Daoy (cell line): ENCODE measurements around the gene CARHSP1. TPM values are rescaled to one million over a fixed set of nuclear protein-coding genes. Genes with fewer than 3 reads are reported as not detected.
A peak's percentile ranks its signal among the peaks of the same experiment; 100 is the strongest.
"Not testable (repeated sequence)": the region's sequence is repeated elsewhere in the genome, so short reads cannot be mapped to it uniquely, and the experiment has no call there.

ENCODE experiments used
- DNase-seq: peaks from one replicate; pipeline ENCODE4 v3.0.0-alpha.2; 2015; ENCODE audit warnings: low read depth
- total RNA-seq: library from RNA; depleted of rRNA; stranded (reverse); fragments of >200 nt; shearing (Covaris generic); gene quantifications from 2 replicates; pipeline ENCODE4 v1.2.3, GENCODE V29; 2014

Gene CARHSP1
- total RNA-seq, 1 experiment from 2014 or later: 58.5 TPM

DNA sequence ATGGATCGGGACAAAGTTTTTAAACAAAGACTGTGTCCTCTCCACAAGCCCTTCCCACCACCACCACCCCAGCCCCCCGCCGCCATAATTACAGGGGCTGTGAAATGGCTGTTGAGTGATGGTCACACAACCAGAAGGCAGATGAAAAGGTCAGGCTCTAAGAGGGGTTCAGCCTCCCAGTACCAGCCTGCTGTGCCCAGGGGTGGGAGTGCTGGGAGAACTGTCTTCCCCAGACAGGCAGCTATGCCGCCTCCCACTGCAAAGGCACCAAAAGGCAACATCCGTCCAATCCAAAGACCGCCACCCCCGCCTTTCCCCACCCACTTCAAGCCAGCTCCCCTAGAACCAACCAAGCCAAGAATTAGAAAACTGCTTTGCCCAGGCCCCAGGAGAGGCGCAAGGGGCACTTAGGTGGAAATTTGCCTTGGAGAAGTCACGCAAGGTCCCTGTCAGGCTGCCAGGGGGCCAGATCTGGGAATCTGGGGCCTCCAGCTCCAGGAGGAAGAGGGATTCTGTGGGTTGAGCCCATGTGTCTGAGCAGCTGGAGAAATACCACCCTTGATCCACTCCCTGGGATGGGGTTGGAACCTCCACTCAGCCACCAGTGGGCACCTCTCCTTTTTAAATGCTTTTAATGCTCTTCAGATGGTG lies 14.4 kb downstream of the CARHSP1 start:
- no peak for DNase-seq

DNA sequence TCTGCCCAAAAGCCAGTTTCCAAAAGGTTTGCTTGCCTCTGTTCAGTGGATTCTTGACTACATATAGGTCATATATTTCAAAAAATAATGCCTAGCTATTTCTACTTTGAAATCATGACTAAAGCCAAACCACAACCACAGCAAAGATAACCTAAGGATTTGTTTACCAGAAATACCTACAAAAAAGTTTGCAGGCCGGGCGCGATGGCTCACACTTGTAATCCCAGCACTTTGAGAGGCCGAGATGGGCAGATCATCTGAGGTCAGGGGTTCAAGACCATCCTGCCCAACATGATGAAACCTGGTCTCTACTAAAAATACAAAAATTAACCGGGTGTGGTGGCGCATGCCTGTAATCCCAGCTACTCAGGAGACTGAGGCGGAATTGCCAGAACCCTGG lies 15.2 kb downstream of the CARHSP1 start:
- no peak for DNase-seq

DNA sequence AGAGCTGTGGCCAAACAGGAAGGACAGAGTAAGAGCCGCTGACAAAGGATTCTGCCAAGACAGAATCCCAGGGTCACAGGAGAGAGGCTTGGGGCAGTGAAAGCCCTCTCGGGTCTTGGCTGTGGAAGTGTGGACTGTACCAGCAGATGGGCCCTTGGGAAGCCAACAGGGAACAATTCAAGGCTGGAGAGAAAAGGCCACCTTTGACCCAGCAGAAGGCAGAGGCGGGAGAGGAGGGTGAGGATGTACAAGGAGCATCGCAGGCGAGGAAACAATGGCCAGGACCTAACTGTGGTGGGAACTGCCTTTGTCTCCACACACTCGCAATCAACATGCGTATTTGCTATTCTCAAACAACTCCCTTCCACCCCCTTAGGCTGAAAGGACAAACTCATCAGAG lies 15.7 kb downstream of the CARHSP1 start:
- DNase-seq: no peak

DNA sequence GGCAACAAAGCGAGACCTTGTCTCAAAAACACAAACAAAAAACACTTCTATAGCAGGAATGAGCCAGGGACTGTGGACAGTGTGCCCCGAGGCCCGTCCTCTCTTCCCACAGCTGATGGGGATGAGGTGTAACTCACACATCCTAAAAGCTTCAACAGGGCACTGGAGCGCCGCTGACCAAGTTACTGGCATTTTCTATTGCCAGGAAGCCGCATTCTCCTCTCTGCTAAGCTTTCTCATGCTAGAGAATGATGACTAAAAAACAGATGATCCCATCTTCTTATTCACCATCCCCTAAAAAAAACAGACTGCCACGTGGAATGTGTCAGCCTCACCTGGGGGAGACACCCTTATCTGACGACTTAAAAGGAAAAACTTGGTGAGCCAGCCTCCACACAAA lies 16.3 kb downstream of the CARHSP1 start:
- DNase-seq: no peak

DNA sequence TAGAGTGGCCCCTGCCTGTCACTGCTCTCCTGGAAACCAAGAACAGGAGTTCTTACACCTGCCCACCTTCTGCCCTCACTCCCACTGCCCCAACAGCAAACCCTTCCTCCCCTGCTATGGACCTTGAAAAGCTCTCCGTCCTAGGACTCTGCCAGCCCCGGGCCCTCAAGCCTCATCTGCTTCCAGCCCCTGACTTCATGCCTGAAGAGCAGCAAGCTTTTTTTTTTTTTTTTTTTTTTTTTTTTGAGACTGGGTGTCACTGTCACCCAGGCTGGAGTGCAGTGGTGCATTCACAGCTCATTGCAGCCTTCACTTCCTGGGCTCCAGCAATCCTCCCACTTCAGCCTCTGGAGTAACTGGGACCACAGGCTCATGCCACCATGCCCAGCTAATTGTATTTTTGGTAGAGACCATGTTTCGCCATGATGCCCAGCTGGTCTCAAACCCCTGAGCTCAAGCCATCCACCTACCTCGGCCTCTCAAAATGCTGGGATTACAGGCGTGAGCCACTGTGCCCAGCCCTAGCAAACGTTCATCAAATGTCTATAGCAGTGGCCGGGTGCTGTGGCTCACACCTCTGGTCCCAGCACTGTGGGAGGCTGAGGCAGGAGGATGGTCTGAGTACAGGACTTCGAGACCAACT lies 16.9 kb downstream of the CARHSP1 start:
- no peak for DNase-seq

DNA sequence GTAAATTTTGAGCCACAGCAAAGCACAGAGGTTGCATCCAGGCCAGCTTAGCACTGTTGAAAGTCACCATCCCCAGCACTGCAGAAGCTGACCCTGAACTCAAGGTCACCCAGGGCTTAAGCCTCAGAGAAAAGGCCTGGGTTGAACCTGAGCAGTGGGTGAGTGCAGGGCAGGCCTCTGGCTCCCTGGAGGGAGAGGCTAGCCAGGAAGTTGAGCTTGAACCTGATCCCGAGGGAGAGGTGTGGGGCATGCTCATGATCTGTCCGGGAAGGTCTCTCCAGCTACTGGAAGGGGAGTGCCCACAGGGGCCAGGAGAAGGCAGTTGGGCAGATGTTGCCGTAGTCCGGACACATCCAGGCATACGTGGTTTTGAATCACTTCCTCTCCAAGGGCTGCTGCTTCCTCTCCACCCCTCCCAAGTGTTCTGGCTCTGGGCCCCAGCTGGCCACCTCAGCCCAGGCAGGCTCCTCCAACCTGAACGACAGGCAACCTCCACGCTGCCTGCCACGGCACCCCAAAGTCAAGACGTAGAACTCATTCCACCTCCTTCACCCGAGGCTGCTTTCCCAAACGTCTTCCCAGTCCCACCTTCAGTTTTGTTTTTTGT lies 18.4 kb downstream of the CARHSP1 start:
- peak; percentile 68 for DNase-seq

DNA sequence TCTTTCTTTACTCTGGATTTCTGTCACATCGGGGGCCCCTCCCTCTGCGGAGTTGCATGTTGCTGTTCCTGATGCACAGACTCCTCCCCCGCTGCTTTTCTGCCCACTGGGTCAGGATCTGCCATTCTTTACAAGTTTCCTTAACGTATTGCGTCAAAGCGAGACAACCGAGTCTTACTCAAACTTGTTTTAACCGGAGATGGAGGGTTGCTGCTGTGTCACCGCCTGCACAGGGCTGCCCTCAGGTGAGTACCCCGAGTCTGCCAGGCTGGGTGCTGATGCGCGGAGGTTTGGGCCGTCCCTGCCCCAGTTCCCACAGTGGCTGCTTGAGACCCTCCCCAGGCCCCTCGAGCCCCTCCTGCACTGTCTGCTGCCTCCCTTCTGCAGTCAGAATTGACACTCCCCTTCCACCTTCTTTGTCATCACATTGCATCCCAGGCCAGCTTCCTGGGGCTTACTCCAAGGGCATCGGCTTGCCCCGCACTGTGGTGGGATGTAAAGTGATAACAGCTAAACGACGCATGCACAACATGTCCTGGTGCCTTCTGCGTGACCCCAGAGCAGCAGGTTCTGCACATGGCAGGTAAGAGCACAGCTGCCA lies 19.3 kb downstream of the CARHSP1 start:
- no peak for DNase-seq

DNA sequence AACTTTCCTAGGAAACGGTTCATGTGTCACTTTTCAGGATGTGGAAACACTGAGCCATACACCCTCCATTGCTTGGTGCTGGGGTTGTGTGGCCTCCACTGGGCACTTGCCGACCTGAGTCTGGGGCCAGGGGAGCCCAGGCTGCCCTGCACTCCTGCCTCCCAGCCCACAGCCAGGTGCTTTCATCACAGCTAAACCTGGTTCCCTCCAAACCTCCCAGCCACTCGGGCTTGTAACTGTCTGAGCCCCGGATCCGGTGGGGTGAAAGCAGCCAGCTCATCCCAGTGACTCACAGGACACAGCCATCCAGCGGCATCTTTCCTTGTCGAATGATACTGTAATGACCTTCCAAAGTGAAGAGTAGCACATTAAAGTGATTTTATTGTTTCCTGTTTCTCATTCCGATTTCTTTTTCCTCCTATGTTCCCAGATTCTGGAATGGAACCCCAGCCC lies 19.8 kb downstream of the CARHSP1 start:
- DNase-seq: peak; percentile 66

DNA sequence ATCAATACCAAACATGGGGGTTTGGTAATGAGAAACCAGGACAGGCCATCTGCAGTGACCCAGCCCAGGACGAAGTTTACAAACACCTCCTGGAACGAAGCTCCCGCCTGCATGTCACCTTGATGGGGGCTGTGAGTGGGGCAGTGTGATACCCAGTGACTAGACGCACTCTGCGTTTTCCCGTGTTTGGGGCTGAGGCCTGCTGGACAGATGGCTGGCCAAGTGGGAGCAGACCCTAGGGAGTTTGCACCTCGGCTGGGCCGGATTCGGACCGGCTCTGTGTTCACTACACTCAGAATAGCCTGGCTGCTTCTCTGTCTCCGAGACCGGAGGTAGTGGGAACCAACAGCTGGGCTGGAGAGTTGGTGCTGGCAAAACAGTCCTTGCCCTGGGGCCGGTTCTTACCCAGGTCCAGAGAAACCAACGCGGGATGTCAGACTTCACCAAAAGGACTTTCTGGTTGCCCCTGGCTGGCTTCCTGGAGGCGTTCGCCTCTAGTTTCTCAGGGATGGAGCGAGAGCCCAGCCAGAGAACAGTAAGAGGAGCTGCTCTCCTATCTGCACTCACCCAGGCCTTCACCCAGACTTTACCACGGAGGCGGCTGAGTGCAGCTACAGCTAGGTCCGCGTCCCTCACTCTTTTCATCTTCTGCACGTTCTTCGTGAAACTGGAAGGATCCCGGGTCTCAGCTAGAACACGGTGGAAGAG lies 20.4 kb downstream of the CARHSP1 start:
- DNase-seq: no peak

DNA sequence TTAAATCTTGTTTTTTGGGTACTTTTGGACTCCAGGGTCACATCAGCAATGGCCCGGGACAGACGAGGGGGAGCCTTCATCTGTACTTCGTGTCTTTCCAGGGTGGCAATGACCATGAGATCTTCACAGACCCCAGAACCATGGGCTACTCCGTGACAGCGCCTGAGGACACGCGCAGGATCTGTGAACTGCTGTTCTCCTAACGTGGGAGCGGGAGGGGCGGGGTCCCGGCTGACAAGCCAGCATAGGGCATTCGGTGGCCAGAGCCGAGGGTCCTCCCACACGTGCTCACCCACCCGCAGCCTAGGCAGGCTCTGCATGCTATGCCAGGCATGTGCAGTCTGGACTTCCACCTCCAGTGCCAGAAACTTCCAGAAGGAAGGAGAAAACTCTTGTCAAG lies 21.2 kb downstream of the CARHSP1 start:
- DNase-seq: no peak

DNA sequence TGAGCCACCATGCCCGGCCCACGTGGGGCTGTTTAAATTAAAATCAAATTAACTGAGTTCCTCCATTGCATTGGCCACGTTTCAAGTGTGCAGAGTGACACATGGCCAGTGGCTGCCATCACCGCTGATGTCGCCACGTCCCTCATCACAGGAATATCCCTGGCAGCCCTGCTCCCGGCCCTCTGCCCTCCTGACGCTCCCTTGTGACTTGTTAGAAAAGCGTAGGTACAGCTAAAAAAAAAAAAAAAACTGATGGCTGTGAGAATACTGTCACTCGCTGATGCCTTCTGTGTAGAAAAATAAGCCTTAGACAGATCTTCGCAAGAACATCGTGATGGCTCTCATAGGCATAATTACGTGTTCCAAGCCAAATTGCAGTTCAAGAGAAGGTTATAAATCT lies 21.7 kb downstream of the CARHSP1 start:
- DNase-seq: no peak

DNA sequence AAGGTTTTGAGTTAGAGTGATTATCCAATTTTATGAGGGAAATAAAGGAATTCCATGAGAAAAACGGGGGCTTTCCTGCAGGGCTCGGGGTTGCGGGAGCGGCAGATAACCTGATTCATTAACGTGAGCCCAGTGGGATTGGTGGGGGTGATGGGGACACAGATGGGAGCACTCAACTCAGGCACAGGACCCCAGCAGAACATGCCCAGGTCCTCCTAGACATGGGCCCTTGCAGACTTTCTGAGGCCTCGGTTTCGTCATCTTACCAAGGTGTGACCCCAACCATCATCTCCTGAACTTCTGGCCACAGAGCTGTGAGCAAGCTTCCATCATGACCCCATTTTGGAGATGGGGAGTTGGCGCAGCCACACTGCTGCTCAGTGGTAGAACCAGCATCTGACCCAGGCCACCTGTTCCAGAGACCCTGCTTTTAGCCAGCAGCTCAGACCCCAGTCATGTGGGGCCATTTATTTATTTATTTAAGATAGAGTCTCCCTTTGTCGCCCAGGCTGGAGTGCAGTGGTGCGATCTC lies 22.3 kb downstream of the CARHSP1 start:
- DNase-seq: no peak

DNA sequence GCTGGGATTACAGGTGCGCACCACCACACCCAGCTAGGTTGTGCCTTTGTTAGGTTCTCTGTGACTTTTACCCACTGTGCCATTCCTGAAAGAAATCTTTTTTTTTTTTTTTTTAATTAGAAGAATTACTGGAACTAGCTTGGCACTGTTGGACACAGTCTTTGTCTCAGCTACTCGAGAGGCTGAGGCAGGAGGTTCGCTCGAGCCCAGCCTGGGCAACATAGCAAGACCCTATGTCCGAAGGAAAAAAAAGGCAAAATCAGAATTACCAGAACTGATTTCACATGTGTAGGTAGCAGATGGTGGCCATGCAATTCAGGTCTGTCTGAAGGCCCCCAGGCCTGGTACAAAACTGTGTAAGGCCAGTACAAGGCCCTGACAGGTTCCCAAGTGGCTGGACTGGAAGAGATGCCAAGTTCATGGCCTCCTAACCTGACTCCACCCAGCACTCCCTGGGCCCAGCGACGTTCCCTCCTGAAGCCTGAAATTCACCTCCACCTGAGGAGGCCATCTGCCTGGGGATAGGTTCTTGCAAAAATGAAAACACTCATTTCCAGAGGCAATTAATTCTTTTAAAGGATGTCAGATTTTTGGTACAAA lies 23.0 kb downstream of the CARHSP1 start:
- DNase-seq: no peak

DNA sequence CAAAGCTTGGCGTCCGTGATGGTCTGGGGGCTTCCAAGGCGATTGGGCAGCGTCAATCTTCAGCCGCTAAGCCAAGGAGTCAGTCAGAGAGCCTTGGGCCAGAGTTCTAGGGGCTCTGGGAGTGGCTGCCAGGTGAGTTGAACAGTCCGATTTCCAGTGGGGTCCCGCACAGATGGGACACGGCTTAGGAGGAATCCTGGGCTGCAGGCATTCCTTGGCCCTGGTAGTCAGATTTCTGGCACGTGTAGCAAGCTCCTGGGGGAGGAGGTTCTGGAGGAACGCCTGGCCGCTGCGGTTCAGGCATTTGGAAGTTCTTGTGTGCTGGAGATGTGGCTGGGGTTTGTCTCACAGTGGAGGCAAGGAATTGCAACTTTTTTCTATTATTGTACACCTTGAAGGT lies 25.5 kb downstream of the CARHSP1 start:
- not testable (repeated sequence) for DNase-seq

DNA sequence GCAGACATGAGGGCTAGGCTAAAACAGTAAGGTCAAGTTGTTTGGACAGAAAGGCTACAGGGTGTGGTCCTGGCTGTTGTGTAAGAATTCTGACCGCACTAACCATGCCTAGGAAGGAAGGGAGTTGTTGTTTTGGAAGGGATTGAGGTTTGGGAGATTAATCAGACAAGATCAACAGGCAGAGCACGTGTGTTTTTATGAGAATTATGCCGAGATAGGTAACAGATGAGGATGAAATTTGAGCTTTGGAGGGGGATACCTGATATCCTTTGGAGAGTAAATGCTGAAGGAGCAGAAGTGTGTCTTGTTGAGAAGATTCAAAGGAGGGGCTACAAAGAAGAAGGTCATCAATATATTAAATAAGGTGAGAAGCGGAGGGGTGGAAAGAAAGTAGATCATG lies 26.8 kb downstream of the CARHSP1 start:
- not testable (repeated sequence) for DNase-seq

DNA sequence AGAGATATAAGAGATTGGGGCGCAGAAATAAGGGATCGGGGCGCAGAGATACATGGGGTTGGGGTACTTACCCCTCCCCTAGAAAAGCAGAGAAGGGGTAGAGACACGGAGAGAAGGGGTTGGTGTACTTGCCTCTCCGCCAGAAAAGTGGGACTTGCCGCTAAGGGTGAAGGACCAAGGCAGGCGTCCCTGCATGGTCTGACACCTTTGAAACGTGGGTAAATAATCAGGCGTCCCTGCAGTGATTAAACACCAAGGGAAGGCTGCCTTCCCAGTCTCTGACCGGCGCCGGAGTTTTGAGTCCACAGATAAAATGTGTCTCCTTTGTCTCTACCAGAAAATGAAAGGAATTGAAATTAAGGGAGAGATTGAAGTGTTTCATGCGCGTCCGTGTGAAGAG lies 31.2 kb downstream of the CARHSP1 start:
- not testable (repeated sequence) for DNase-seq

DNA sequence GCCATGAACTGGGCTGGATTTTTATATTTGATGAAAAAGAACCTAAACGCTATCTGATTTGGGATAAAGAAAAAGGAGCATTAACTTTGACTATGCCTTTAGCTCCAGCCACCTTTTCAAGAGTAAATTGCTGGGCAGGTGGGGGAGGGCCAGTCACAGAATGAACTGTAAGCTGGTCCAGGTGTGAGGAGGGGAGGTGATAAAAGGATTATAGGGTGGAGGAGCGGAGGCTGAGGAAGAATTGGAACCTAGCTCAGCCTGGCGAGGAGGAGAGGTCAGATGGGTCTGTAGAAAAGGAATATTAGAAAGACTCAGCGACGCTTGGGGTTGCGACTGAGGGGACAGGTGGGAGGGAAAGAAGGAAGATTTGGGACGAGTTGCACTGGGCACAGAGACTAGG lies 32.0 kb downstream of the CARHSP1 start:
- not testable (repeated sequence) for DNase-seq

DNA sequence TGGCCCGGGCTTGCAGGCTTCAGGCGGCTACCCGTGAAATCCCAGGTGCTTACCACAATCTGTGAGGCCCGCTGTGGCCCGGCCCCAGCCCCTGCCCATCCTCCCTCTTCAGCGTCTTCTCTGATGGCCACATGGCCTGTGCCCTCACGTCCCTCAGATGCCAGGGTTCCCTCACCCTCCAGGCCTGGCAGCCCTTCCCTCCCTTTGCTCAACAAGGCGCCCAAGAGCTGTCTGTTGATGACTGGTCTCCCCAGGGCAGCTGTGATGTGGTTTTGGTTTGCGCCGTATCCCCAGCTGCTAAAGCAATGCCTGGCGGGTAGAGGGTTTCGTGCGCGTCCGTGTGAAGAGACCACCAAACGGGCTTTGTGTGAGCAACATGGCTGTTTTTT lies 36.1 kb downstream of the CARHSP1 start:
- no peak for DNase-seq

DNA sequence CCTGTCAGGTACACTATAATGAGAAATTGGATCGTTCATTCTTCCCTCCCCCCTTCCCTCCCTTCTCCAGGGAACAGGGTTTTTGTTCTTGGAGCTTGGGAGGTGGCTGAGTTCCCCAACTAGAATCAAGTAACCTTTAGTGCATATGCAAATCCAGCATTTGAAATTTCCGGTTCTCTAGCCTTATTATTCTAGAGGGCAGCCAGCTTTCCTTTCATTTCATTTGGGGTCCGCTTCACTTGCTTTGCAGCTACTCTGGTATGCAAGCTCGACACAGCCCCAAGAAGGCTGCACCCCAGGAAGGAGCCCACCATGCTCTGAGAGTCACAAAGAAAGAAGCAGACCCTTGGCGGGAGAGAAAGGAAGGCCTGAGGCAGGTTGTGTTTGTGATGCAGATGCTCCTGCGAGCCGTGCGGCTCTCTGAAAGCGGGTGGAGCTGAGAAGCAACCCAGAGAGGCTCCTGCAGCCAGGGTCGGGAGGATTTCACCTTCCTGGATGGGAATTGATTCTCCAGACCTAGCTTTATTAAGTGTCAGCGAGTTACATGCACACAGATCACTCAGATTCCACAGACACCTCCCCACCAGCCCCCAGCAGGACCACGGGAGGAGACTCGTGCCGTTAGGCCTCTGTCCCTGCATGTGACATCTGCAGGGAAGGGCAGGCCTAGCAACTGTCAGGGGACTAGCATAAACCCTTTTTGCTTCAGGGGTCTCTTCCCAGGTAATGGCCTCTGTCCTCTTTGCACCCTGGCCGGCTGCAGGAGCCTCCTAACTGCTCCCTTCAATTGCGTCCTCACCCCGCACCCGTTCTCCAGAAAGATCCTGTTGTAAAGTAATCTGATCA lies 36.7 kb downstream of the CARHSP1 start:
- no peak for DNase-seq

DNA sequence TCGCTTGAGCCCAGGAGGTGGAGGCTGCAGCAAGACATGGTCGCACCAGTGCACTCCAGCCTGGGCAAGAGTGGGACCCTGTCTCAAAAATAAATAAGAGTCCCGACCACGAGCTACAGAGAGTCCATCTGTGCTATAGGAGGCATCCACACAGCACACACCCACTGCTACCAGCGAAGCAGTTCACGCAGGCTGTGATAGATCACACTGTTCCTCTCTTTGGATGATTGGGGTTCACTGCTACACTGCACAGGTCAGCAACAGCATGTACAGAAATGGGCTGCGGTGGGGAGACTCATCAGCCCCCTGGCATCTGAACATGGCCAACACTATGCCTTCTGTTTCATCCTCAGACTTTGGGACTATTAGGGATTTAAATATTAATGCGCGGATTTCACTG lies 37.4 kb downstream of the CARHSP1 start:
- no peak for DNase-seq
